ENCODE measurements around the gene LINGO3. TPM values are rescaled to one million over a fixed set of nuclear protein-coding genes. Genes with fewer than 3 reads are reported as not detected.

Gene LINGO3
- total and polyA plus RNA-seq, 2 experiments from 2014 or later = 0.29 to 0.45 TPM

DNA sequence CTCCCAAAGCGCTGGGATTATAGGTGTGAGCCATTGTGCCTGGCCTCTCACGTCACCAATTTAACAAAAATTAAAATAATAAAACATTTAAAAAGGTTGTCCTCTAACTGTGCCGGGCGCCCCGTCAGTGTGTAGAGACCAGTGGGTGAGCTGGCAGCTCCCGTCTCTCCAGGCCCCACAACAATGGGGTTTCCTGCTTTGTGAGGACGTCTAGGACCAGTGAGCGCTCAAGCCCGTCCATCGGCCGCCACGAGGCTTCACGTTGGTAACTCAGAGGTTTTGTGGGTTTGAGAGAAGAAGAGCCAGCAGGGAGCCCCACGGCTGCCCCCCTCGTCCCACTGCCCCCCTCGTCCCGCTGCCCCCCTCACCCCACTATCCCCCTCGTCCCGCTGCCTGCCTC, 15.8 kb upstream of the LINGO3 start:
- Histone ChIP-seq H3K27ac (ENCODE audit: low read depth) (no peak overlapping the region), H3K36me3 (ENCODE audit: insufficient read depth) (no peaks in the 10 kb centered on the region), H2AFZ (no peak overlapping the region), H3K4me2 (no peak overlapping the region), H3K79me2 (replicated peaks; ENCODE audit: insufficient read depth) (peaks cover 29% of the 10 kb centered on the region), H3K4me1 (ENCODE audit: insufficient read depth) (peaks cover 4% of the 10 kb centered on the region; the same call in 1 of the 2 replicates), H3K9me2 (ENCODE audit: insufficient read depth) (no peaks in the 10 kb centered on the region), H3K4me3 (no peak overlapping the region), H3K27me3 (ENCODE audit: insufficient read depth) (no peaks in the 10 kb centered on the region), H4K20me1 (replicated peaks; ENCODE audit: insufficient read depth) (peaks cover 6% of the 10 kb centered on the region; the same call in 1 of the 2 replicates), H3F3A (replicated peaks; ENCODE audit: low read depth) (0 out of 2 replicates have a peak, but pooled peaks cover 3% of the 10 kb centered on the region)
- H3K27ac Mint-ChIP-seq = no peak overlapping the region
- TF ChIP-seq, protein P1, sequence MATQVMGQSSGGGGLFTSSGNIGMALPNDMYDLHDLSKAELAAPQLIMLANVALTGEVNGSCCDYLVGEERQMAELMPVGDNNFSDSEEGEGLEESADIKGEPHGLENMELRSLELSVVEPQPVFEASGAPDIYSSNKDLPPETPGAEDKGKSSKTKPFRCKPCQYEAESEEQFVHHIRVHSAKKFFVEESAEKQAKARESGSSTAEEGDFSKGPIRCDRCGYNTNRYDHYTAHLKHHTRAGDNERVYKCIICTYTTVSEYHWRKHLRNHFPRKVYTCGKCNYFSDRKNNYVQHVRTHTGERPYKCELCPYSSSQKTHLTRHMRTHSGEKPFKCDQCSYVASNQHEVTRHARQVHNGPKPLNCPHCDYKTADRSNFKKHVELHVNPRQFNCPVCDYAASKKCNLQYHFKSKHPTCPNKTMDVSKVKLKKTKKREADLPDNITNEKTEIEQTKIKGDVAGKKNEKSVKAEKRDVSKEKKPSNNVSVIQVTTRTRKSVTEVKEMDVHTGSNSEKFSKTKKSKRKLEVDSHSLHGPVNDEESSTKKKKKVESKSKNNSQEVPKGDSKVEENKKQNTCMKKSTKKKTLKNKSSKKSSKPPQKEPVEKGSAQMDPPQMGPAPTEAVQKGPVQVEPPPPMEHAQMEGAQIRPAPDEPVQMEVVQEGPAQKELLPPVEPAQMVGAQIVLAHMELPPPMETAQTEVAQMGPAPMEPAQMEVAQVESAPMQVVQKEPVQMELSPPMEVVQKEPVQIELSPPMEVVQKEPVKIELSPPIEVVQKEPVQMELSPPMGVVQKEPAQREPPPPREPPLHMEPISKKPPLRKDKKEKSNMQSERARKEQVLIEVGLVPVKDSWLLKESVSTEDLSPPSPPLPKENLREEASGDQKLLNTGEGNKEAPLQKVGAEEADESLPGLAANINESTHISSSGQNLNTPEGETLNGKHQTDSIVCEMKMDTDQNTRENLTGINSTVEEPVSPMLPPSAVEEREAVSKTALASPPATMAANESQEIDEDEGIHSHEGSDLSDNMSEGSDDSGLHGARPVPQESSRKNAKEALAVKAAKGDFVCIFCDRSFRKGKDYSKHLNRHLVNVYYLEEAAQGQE (IDR thresholded peaks at IDR 0.05; ENCODE audit: unreplicated experiment) = no peak
- TF ChIP-seq ZNF331 (CRISPR knock-in tag; IDR thresholded peaks at IDR 0.05; ENCODE audit: low read depth) (no peak), POLR2AphosphoS5 (IDR thresholded peaks at IDR 0.05; ENCODE audit: low read depth) (no peak)
- H3K27me3 Mint-ChIP-seq (ENCODE audit: insufficient read depth, low read depth, poor library complexity) = peaks cover 18% of the 10 kb centered on the region
- no peaks in the 10 kb centered on the region for H3K9me3 Mint-ChIP-seq
- H3K4me1 Mint-ChIP-seq = peaks cover 12% of the 10 kb centered on the region
- DNase-seq (ENCODE audit: low spot score) (no peak), ATAC-seq (no peak)
- H3K4me3 Mint-ChIP-seq = no peak overlapping the region
- H3K36me3 Mint-ChIP-seq (ENCODE audit: low read depth) = peaks cover 29% of the 10 kb centered on the region

DNA sequence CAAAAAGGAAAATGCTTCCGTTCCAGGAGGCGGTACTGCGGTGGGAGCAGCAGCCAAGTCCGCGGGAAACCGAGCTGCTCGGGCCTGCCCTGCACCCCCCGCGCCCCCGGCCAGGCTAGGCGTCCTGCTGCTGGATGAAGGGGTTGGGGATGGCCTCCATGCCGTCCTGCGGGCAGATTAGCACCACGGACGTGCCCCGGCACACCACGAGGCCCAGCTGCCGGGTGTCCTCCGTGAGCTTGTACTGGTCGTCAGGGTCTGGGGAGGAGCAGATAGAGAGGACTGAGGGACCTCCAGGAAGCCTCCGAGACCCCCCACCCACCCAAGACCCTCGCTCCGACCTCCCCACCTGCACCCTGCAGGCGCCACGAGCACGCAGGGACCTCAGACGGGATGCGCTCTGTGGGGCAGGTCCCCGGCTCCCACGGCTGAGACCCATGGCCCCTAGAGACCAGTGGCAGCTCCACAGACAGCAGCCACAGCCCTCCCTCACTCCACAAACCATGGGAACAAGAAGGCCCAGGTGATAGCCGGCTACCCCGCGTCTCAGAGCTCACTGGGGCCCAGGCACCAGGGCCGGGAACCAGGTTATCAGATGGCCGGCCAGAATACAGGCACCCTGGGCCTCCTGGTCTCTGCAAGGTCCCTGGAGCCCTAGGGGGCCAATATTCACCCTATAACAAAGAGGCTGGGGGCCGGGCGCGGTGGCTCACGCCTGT, 13.8 kb upstream of the LINGO3 start:
- H3K36me3 Mint-ChIP-seq (ENCODE audit: low read depth) = peaks cover 24% of the 10 kb centered on the region
- Histone ChIP-seq H3K27ac (ENCODE audit: low read depth) (no peak overlapping the region), H3K4me1 (ENCODE audit: insufficient read depth) (no peaks in the 10 kb centered on the region), H3F3A (replicated peaks; ENCODE audit: low read depth) (no peaks in the 10 kb centered on the region), H3K79me2 (replicated peaks; ENCODE audit: insufficient read depth) (peaks cover 10% of the 10 kb centered on the region), H3K4me3 (no peak overlapping the region), H3K4me2 (no peak overlapping the region), H2AFZ (no peak overlapping the region), H3K9me2 (ENCODE audit: insufficient read depth) (no peaks in the 10 kb centered on the region), H3K36me3 (ENCODE audit: insufficient read depth) (no peaks in the 10 kb centered on the region), H3K27me3 (ENCODE audit: insufficient read depth) (no peaks in the 10 kb centered on the region), H4K20me1 (replicated peaks; ENCODE audit: insufficient read depth) (peaks cover 1% of the 10 kb centered on the region; the same call in 1 of the 2 replicates)
- H3K9me3 Mint-ChIP-seq = no peaks in the 10 kb centered on the region
- ATAC-seq = no peak
- H3K4me3 Mint-ChIP-seq = no peak overlapping the region
- H3K27ac Mint-ChIP-seq = no peak overlapping the region
- DNase-seq (ENCODE audit: low spot score) = no peak
- H3K4me1 Mint-ChIP-seq = peaks cover 6% of the 10 kb centered on the region; the same call in 2 of the 3 replicates
- H3K27me3 Mint-ChIP-seq (ENCODE audit: insufficient read depth, low read depth, poor library complexity) = peaks cover 11% of the 10 kb centered on the region
- no peak for TF ChIP-seq STAT1 (IDR thresholded peaks at IDR 0.05; ENCODE audit: unreplicated experiment)
- no peak for TF ChIP-seq ZNF114 (CRISPR knock-in tag; IDR thresholded peaks at IDR 0.05)
- TF ChIP-seq, protein P2, sequence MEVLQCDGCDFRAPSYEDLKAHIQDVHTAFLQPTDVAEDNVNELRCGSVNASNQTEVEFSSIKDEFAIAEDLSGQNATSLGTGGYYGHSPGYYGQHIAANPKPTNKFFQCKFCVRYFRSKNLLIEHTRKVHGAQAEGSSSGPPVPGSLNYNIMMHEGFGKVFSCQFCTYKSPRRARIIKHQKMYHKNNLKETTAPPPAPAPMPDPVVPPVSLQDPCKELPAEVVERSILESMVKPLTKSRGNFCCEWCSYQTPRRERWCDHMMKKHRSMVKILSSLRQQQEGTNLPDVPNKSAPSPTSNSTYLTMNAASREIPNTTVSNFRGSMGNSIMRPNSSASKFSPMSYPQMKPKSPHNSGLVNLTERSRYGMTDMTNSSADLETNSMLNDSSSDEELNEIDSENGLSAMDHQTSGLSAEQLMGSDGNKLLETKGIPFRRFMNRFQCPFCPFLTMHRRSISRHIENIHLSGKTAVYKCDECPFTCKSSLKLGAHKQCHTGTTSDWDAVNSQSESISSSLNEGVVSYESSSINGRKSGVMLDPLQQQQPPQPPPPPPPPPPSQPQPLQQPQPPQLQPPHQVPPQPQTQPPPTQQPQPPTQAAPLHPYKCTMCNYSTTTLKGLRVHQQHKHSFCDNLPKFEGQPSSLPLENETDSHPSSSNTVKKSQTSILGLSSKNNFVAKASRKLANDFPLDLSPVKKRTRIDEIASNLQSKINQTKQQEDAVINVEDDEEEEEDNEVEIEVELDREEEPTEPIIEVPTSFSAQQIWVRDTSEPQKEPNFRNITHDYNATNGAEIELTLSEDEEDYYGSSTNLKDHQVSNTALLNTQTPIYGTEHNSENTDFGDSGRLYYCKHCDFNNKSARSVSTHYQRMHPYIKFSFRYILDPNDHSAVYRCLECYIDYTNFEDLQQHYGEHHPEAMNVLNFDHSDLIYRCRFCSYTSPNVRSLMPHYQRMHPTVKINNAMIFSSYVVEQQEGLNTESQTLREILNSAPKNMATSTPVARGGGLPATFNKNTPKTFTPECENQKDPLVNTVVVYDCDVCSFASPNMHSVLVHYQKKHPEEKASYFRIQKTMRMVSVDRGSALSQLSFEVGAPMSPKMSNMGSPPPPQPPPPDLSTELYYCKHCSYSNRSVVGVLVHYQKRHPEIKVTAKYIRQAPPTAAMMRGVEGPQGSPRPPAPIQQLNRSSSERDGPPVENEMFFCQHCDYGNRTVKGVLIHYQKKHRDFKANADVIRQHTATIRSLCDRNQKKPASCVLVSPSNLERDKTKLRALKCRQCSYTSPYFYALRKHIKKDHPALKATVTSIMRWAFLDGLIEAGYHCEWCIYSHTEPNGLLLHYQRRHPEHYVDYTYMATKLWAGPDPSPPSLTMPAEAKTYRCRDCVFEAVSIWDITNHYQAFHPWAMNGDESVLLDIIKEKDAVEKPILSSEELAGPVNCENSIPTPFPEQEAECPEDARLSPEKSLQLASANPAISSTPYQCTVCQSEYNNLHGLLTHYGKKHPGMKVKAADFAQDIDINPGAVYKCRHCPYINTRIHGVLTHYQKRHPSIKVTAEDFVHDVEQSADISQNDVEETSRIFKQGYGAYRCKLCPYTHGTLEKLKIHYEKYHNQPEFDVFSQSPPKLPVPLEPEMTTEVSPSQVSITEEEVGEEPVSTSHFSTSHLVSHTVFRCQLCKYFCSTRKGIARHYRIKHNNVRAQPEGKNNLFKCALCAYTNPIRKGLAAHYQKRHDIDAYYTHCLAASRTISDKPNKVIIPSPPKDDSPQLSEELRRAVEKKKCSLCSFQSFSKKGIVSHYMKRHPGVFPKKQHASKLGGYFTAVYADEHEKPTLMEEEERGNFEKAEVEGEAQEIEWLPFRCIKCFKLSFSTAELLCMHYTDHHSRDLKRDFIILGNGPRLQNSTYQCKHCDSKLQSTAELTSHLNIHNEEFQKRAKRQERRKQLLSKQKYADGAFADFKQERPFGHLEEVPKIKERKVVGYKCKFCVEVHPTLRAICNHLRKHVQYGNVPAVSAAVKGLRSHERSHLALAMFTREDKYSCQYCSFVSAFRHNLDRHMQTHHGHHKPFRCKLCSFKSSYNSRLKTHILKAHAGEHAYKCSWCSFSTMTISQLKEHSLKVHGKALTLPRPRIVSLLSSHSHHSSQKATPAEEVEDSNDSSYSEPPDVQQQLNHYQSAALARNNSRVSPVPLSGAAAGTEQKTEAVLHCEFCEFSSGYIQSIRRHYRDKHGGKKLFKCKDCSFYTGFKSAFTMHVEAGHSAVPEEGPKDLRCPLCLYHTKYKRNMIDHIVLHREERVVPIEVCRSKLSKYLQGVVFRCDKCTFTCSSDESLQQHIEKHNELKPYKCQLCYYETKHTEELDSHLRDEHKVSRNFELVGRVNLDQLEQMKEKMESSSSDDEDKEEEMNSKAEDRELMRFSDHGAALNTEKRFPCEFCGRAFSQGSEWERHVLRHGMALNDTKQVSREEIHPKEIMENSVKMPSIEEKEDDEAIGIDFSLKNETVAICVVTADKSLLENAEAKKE (CRISPR knock-in tag; IDR thresholded peaks at IDR 0.05) = no peak
- no peak for TF ChIP-seq NANOG (IDR thresholded peaks at IDR 0.05; ENCODE audit: borderline replicate concordance)
- no peak for TF ChIP-seq POLR2AphosphoS5 (IDR thresholded peaks at IDR 0.05; ENCODE audit: low read depth)
- TF ChIP-seq CTCF (conservative IDR thresholded peaks at IDR 0.05; ENCODE audit: low read depth in 2 of 2) = no peak

Data from GM23338 (cell line).